Spleen (tissue), 7 donors: ENCODE measurements around the gene TPM1.

Experiments used
- POLR2A ChIP-seq, 3 donors: fragments of 450-650 bp; IDR thresholded peaks; one replicate each; pipeline ENCODE4 v1.5.1; 2017; ENCODE audit warnings: antibody characterized with exemption in 3 of 3, mild to moderate bottlenecking in 1 of 3
- POLR2AphosphoS5 ChIP-seq, 3 donors: sonication (generic); formaldehyde crosslinking; IDR thresholded peaks; one replicate each; pipeline ENCODE4 v1.5.1; 2017; ENCODE audit warnings: antibody characterized with exemption in 3 of 3
- TF ChIP-seq, protein P1 (sequence below), 11 experiments: fragments of 200-600 bp in 7 of 11; fragments of 450-650 bp in 4 of 11; sonication (generic) in 4 of 11; IDR thresholded peaks in 8 of 11; conservative IDR thresholded peaks in 3 of 11; 1 replicate in 7 of 11; 2 replicates in 4 of 11; pipeline versions ENCODE4 v1.4.0 to v1.8.0; 2016 to 2021; ENCODE audit warnings: antibody characterized with exemption in 11 of 11, inconsistent platforms in 4 of 11, mild to moderate bottlenecking in 1 of 11
- donor health status: DM: no; HTN: no; CAD: no; lungs with moderate emphysema.
- donor health status: DM: no; HTN: no; CAD: no.
- donor health status: DM: no; HTN: no; CAD: no.

DNA sequence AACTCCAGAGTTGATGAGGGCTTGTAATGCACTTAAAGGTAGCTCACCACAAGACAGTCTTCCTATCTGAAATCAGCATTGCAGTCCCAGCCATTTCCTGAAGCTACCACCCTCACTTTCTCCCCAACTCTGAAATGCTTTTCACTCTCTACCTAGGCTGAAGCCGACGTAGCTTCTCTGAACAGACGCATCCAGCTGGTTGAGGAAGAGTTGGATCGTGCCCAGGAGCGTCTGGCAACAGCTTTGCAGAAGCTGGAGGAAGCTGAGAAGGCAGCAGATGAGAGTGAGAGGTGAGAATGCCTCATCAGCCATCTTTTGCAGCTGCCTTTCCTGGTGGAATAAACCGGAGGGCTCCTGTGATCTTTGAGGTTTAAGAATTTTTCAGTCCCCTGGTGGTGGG lies 14.3 kb downstream of the TPM1 start:
- TF ChIP-seq POLR2A (IDR thresholded peaks at IDR 0.05) (no peak), POLR2AphosphoS5 (IDR thresholded peaks at IDR 0.05) (peak in 1 of 3 donors; percentile 61)
- TF ChIP-seq, protein P1, sequence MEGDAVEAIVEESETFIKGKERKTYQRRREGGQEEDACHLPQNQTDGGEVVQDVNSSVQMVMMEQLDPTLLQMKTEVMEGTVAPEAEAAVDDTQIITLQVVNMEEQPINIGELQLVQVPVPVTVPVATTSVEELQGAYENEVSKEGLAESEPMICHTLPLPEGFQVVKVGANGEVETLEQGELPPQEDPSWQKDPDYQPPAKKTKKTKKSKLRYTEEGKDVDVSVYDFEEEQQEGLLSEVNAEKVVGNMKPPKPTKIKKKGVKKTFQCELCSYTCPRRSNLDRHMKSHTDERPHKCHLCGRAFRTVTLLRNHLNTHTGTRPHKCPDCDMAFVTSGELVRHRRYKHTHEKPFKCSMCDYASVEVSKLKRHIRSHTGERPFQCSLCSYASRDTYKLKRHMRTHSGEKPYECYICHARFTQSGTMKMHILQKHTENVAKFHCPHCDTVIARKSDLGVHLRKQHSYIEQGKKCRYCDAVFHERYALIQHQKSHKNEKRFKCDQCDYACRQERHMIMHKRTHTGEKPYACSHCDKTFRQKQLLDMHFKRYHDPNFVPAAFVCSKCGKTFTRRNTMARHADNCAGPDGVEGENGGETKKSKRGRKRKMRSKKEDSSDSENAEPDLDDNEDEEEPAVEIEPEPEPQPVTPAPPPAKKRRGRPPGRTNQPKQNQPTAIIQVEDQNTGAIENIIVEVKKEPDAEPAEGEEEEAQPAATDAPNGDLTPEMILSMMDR (IDR thresholded peaks at IDR 0.05 in 8 of 11, conservative IDR thresholded peaks at IDR 0.05 in 3 of 11), result no peak
